Occipital lobe (tissue), 2 donors: ENCODE results near the gene ASF1B. TPM values are rescaled to one million over a fixed set of nuclear protein-coding genes. Genes with fewer than 3 reads are reported as not detected.
"Not testable (repeated sequence)": the region's sequence is repeated elsewhere in the genome, so short reads cannot be mapped to it uniquely, and the experiment has no call there.

Experiments used
- DNase-seq: peaks from one replicate; lab custom pipeline; 2025; lab: John Stamatoyannopoulos, UW
- total RNA-seq: library from RNA; depleted of rRNA; stranded (reverse); fragments of >200 nt; gene quantifications from one replicate; pipeline ENCODE4 v1.2.3, GENCODE V29; 2014

The ASF1B gene
- 1.4 TPM for total RNA-seq

DNA sequence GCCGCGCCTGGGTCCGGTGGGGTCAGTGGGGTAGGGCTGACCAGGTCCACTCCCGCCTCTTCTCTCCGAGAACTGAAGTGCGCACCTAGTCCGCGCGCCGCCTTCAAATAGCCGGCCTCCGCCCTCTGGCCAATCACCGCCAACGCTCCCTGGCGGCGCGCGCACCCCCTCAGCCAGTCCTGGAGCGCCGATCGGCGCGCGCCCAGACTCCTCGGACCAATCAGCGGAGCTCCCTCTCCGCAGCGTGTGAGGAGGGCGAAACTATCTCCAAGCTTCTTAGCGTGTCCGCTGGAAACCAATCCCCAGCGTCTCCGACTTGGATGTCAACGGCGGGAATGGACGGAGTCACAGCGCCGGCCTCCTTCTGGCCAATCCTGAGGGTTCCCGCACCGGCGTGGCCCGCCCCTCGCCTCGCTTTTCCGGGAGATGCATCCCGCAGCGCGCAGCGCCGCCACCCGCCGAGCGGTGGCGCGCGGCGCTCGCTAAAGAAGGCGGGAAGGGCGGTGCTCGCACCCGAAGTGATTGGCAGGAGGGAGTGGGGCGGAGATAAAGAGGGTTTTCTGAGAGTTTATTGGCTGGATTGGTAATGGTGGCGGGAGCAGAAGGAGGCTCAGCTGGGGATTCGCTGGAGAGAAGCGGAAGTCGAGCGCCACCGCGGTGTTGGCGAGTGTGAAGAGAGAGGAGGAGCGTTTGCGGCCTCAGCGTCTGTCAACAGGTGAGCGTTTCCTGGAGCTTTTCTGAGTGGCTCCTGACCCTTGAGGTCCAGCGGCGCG, at the start of gene ASF1B:
Gene ASF1B (minus strand): TSS at position 81 of the 773 bp plus-strand sequence. CDS start 133 bp downstream, outside the sequence.
- DNase-seq: peak; percentile 99

DNA sequence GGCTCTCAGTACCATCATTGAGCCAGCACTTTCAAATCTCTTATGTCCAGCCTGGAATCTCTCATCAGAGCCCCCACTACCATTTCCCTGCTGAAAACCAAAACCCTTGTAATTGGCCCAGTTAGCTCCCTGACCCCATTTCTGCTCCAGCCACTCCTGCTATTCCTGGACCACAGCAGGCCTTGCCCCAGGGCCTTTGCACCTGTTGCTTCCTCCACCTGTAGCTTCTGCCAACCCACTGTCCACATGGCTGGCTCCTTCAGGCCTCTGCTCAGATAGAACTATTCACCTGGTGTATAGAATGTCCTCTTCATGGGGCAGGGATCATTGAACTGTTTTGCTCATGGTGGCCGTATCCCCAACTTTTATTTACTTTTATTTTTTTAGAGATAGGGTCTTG, 49.3 kb upstream of the ASF1B start:
- not testable (repeated sequence) for DNase-seq

DNA sequence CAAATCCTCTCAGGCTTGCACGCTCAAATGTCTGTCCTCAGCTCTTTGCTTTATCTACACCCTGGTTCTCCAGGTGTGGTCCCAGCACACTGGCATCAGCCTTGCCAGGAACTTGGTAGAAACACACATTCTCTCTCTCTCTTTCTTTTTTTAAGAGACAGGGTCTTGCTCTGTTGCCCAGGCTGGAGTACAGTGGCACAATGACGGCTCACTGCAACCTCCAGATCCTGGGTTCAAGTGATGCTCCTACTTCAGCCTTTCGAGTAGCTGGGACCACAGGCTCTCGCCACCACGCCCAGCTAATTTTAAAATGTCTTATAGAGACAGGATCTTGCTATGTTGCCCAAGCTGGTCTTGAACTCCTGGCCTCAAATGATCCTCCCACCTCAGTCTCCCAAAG, 48.8 kb upstream of the ASF1B start:
- no peak for DNase-seq

DNA sequence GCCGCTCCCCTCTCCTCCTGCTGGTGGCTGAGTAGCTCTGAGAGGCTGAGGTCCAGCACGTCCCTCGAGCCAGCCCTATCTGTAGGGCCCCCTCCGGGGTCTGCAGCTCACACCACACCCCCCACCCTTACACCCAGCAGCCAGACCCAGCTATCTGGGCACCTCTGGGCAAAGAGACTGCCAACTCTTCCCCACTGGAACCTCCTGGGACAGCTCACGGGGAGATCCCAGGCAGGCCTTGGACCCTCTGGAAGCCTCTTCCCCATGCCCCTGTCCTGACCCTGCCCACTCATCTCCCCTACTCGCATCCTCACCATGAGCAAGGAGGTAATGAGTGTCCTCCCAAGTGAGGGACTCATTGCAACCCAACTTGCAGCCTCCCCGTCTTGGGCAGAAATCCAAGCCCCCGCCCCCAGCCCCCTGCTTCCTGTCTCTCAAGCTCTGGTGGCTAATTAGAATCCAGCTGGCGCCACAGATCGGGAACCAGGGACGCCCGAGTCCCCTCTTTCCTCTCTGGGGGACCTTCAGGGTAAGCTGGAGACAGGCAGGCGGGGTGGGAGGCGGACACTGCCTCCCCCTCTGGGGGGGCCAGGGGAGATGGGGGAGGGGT, 47.5 kb upstream of the ASF1B start:
- no peak for DNase-seq

DNA sequence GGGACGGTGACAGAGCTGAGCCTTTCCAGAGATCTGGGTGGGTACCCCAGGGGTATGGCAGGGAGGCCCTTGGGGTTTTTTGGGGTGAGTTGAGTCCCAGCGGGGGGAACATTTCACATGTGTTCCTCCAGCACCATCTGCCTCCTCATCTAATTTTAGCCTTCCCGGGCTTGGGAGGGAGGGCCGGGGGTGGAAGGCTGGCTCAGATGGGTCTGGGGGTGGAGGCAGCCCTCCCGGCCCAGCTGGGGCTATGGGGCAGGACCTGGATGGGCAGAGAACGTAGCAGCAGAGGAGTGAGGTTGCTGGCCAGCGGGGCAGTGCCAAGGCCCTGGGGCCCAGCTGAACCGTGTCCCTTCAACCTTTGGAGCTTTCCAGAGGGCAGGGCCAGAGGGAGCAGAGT, 46.1 kb upstream of the ASF1B start:
- DNase-seq: no peak

DNA sequence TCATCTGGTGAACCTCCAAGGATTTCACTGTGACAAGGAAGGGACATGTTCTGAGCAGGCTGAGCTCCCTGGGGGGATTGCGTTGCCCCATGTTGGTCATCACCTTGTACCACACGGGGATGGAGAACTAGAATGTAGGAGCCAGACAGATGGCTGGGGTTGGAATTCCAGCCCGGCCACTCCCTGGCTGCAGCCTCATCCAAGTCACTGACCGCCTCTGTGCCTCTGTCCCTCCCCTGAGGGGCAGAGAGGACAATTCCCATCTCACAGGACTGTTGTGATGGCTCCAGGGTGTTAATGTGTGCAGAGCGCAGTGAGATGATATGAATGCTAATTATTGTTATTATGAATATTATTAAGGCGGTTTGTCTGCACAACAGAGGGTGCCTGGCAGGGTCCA, 45.5 kb upstream of the ASF1B start:
- no peak for DNase-seq

DNA sequence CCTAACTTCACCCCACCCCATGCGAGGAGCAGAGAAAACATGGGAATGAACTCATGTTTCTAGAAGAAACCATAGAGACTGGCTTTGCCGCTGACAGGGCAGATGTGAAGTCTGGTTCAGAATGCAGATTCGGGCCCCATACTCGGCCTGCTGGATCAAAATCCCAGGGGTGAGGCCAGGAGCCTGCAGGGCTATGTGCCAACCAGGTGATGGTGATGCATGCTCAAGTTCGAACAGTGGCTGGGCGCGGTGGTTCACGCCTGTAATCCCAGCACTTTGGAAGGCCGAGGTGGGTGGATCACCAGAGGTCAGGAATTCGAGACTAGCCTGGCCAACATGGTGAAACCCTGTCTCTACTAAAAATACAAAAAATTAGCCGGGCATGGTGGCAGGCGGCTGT, 44.8 kb upstream of the ASF1B start:
- DNase-seq: not testable (repeated sequence)

DNA sequence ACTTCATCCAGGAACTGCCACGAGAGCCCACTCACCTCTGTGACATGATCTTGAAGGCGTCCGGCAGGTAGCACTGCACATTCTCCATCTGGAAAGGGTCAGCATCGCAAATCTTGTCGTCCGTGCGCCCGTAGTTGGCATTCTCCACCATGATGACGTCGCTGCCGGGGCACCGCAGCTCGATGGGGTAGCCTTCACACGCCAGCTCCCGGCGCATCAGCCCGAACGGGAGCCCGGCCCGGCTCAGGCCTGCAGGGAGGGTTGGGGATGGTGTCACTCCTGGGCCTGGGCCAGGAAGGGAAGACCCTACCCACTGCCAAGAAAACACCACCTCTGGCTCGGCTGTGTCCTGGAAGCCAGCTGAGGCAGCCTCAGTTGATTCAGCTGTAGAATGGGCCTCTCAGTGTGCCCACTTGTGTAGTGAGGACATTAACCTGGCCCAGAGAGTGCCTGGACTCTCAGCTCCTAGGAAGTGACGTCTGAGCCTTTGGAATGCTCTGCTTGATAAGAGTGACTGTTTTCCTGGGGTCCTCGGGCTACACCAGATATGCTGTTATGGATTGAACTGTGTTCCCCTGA, 41.2 kb upstream of the ASF1B start:
- DNase-seq: no peak

DNA sequence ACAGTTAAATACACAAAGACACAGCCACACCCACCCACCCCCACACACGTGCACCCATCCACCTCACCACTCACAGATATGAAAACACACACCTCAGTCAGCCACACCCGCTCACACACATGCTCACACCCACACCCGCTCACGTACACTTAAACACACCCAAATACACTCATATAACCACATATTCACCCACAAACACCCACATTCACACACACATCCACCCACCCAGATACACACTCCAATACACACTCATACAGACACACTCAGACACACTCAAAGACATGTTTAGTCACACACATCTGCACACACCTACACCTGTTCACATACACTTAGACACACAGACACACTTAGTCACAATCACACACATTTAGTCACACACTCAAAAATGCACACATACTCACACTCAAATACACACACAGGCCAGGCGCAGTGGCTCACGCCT, 39.0 kb upstream of the ASF1B start:
- no peak for DNase-seq

DNA sequence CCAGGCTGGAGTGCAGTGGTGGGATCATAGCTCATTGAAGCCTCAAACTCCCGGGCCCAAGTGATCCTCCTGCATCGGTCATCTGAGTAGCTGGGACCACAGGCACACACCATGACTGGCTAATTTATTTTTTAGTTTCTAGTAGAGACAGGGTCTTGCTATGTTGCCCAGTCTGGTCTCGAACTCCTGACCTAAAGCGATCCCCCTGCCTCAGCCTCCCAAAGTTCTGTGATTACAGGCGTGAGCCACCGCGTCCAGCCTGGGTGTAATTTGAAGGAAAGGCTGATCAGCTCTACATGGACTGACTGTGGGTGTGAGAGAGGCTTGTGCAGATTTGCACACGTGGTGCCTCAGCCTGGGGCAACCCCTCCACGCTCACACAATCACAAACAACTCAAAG, 38.5 kb upstream of the ASF1B start:
- no peak for DNase-seq

DNA sequence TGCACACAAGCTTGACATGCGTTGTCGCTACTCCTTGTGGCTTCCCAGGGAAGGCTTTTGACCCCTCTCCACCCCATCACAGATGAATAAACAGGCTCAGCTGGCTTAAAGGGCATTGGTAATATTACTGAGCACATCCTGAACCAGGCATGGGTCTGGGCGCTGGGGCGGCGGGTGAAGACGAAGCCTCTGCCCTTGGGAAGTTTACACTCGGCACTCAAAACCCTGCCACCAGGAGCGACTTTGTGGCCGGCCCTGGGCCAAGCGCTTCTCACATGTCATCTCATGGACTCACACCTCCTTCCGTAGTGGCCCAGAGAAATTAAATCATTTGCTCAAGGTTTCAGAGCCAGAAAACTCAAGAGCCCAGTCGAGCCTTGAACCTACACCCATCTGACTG, 32.6 kb upstream of the ASF1B start:
- DNase-seq: no peak

DNA sequence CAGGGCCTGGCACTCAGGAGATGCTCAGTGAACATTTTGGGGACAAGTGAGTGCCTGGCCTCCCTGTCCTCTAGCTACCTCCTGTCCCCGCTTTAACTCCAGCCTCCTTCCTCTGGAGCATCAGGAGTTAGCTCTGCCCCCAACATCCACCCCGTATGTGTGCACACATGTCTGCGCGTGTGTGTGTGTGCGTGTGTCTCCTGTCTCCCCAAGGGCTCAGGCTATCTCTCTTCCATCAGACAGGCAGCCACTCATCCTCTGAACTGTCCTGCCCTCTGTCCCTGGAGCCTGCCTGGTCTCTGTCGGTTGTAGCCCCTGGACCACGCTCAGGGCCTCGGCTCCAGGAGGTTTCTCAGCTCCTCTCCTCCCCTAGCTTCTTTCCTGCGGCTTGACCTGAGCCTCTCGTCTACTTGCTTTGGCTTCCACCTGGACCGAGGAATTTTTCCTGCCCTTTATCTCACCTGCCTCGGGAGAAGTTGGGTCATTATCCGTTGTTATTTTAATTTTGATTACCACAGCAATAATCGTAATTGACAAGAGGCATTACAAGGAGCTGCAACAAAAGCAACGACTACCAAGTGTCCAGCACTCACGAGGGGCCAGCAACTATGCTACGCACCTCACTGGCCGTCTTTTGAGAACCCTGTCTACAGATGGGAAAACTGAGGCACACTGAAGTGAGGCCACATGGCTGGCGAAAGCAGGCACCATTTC, 32.0 kb upstream of the ASF1B start:
- no peak for DNase-seq

DNA sequence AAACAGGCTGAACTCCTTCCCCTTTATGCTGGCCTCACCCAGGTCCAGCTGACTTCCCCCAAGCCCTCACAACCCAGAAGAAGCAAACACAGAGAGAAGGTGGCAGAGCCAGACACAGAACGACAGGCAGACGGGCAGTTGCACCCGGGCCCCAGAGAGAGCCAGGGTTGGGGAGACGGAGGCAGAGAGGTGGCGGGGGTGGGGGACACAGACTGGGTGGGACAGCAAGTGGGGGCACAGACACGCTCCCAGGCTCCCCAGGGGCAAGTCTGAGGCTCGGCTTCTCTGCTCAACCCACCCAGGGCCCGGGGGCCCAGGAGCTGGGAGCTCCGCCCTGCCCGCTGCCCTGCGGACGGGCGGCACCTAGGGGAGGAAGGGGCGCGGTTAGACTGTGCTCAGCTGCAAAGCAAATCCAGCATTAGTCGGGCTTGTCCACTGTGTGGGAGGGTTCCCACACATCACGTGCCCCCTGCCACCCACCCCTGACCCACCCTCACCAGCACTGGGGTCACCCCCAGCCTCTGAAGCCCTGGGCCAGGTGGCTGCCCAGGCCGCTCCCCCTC, 31.3 kb upstream of the ASF1B start:
- DNase-seq: no peak

DNA sequence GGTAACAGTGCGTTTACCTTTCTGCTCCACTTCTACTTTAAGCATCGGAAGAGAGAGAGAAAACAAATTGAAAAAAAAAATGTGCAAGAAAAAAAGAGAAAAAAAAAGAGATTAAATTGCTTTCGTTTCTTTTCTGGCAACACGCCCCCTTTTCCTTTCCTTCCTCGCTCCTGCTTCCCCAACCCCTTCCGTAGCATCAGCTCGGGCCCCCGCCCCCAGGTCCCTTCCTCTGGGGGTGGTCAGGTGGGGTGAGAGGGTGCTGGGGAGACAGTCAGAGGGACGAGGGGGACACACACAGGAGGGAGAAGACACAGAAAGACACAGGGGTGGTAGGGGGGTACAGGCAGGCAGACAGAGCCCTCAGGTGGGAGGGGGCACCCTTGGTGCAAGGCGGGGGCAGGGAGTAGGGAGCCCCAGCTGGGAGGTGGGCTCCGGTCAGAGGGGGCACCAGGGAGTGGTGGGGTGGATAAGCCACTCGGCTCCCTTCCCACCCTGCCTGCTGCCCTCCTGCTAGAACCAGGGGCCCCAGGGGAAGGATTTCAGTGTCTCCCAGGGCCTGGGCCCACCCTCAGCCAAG, 30.7 kb upstream of the ASF1B start:
- no peak for DNase-seq

DNA sequence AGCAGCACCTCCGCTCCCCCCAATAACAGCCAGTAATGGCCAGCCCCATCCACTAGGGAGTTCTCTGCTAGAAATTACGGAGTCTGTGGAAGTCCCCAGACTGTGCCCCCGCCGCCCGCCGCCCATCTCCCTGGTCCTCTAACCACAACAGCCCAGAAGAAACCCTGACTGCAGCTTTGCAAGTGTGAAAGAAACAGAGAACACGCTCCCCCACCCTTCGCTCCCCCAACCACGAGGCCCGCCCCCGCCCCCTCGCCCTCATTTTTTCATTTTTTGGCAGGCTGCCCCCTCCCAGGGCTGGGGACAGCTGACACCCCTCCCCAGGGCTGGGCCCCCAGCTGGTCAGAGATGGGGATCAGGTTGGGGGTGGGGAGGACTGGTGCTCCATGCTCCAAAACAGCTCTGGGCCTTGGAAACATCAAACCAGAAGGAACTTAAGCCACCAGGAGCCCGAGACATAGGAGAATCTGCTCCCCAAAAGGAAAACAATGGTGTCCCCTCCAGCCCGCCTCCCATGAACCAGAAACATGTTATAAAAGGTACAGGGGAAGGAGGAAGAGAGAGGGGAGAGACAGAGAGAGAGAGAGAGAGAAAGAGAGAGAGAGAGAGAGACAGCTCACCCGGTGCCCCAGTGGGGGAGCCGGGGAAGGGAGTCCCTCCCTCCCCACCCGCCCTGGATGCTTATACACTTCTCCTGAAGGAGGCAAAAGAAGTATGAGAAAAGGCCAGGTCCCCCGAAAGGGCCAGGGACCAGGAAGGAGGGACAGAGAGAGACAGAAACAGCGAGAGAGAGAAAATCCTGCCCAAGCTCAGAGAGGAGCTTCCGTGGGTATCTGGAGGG, 29.8 kb upstream of the ASF1B start:
- DNase-seq: no peak

DNA sequence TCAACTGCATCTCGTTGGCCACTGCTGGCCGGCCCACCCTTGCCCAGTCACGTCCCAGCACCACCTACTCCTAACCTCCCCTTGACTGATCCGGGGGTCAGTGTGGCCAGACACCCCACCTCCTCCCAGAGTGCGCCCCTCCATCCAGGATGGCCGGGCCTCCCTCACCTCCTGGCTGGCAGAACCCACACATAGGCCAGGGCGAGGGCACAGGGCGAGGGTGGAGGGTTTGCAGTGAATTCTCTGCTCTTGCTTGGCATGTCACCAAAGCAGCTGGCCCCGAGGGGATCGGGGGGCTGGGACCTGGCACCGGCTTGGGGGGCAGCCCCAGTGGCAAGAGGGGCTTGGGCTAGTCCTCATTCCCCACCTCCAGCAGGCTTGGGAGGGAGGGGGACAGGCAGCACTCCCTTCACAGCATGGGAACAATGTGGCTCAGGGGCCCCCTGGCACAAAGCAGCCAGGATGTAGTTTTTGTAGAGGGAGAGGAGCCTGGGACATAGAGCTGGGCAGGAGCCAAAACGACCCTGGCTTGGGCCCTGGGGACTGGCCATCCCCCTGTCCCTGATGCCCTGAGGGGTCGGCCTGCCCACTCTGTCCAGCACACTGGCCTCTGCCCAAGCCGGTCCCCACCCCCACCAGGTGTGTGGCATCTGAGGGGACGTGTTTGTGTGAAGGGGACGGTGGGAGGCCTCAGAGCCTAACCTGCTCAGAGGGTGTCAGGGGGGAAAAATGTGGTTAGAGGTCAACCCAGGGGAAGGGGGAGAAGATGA, 28.5 kb upstream of the ASF1B start:
- DNase-seq: no peak

DNA sequence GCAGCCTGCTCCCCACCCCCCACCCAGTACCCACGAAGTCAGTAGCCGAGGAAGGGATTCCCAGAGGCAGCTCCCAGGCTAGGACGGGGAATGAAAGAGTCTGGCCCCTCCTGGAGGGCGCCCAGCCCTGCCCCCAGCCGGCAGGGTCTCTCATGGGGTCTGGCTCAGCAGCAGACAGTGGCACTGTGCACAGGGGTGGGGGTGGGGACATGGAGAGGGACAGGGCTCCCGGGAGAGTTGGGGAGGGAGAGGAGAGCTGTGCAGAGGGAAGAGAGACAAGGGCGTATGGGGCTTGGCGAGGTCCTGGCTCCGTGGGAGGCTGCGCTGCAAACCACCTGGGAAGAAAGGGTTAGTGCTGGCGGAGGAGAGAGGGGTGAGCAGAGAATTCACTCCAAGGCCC, 27.7 kb upstream of the ASF1B start:
- no peak for DNase-seq

DNA sequence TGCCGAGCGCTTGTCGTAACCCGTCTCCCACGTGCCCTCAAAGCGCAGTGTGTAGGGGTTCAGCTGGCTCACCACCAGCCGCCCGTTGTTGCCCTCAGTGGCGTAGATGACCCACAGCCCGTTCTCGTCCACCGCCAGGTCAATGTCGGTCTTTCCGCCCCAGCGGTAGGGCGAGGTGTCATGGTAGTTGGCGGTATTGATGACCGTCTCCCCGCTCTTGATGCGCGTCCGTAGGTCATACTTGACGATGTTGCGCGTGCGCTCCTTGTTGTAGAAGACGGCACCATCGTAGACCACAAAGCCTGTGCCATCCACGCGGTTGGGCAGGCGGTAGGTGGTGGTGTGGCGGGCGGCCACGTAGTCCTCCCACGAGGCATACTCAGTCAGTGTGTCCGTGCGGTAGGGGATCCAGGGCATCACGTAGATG, 26.5 kb upstream of the ASF1B start:
- no peak for DNase-seq

DNA sequence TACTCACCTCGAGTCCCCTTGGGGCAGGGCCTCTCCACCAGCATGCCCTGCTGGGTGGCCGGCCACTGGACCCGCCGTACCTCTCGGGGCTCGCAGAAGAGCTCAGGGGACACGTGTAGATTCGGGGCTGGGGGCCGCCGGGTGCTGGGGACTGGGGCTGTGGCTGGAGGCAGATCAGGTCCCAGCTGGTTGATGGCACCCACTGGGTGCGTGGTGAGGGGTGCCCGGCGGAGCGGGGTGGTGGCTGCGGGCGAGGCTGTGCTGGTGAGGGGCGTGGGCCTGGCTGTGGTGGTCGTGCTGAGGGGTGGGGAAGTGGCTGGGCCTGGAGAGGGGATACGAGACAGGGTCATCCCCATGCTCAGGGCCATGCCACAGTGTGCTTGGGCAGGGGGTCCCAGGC, 24.9 kb upstream of the ASF1B start:
- DNase-seq: no peak
